ENCODE measurements around the gene TBC1D20. TPM values are rescaled to one million over a fixed set of nuclear protein-coding genes. Genes with fewer than 3 reads are reported as not detected.
A peak's percentile ranks its signal among the peaks of the same experiment; 100 is the strongest.

TBC1D20 gene
- total and polyA plus RNA-seq, 2 donors (not counting 3 experiments of a cell fraction or from before 2014, with no cell fraction given), result 34.3 to 36.1 TPM

GRCh38 chr20:458776-459175 is 3.6 kb downstream of the TBC1D20 start:
- H4K20me1 ChIP-seq (replicated peaks; ENCODE audit: control insufficient read depth, extremely low read depth, insufficient read depth, low read length), result peaks cover 3% of the 10 kb centered on the region
- peak overlapping the region; percentile 27 for H3K4me2 ChIP-seq (ENCODE audit: insufficient read depth, low read length)
- DNase-seq (ENCODE audit: low read depth, low spot score), result no peak

More at GRCh38 chr20:458776-459175, 3.6 kb downstream of the TBC1D20 start:
- dilution Hi-C loops (cut with MboI; ENCODE audit: extremely low pct_ligation_motif_present, low sequenced_read_pairs), result no loop called here
- ChIA-PET CTCF (interaction anchor here (1.1 to 2.8 kb wide), 4 partner anchors 11 to 27 kb away, joined by 4 to 7 read pairs (median 6); no protein-coding TSS in a partner anchor), POLR2A (no interaction called here)
- peaks cover 66% of the 10 kb centered on the region for H3K79me2 ChIP-seq (ENCODE audit: control insufficient read depth, insufficient read depth, low read length)
- H3K36me3 ChIP-seq (ENCODE audit: control insufficient read depth in 2 of 2, extremely low read depth in 1 of 2, insufficient read depth in 2 of 2, low read length in 2 of 2), result no peaks in the 10 kb centered on the region
- no peak overlapping the region for H3K4me3 ChIP-seq (replicated peaks in 1 of 3; ENCODE audit: insufficient read depth in 1 of 3, low read depth in 1 of 3, low read length in 3 of 3)
- H3K27ac ChIP-seq (ENCODE audit: insufficient read depth, low read depth, low read length), result no peak overlapping the region
- peak; percentile 48 for FAIRE-seq
- intact Hi-C loops (cut with micrococcal nuclease), result no loop called here
- no peaks in the 10 kb centered on the region for H3K27me3 ChIP-seq (ENCODE audit: control insufficient read depth in 2 of 2, insufficient read depth in 2 of 2, low read length in 2 of 2)
- H3K9ac ChIP-seq (replicated peaks; ENCODE audit: extremely low read depth, insufficient read depth, low read length), result no peak overlapping the region
- H2AFZ ChIP-seq (ENCODE audit: low read depth, low read length), result no peak overlapping the region
- no TSS peak for BruUV-seq (replicated peaks)
- H3K9me3 ChIP-seq (replicated peaks; ENCODE audit: control insufficient read depth, insufficient read depth, low read length), result no peaks in the 10 kb centered on the region
- H3K4me1 ChIP-seq (ENCODE audit: control insufficient read depth, extremely low read depth, insufficient read depth, low read length), result peaks cover 28% of the 10 kb centered on the region
- no peaks in the 10 kb centered on the region for H3K9me1 ChIP-seq (replicated peaks; ENCODE audit: control insufficient read depth, extremely low read depth, insufficient read depth, low read length)
- TF ChIP-seq MYC (IDR thresholded peaks at IDR 0.05; ENCODE audit: low read depth, low read length) (no peak), POLR2A (IDR thresholded peaks at IDR 0.05; ENCODE audit: low read depth, low read length) (no peak), FOS (IDR thresholded peaks at IDR 0.05; ENCODE audit: borderline replicate concordance, insufficient read depth, low read length) (no peak), GATA2 (IDR thresholded peaks at IDR 0.05; ENCODE audit: insufficient read depth, insufficient read length, low read depth, low read length) (no peak), EZH2 (IDR thresholded peaks at IDR 0.05; ENCODE audit: borderline replicate concordance, low read depth, low read length, severe bottlenecking) (no peak), MAX (IDR thresholded peaks at IDR 0.05; ENCODE audit: insufficient read depth, insufficient read length) (no peak), JUN (IDR thresholded peaks at IDR 0.05; ENCODE audit: borderline replicate concordance, insufficient read depth, insufficient read length, low read depth) (no peak), POLR2AphosphoS5 (IDR thresholded peaks at IDR 0.05; ENCODE audit: insufficient read depth, low read depth, low read length) (no peak), CTCF (IDR thresholded peaks at IDR 0.05; ENCODE audit: extremely low read depth in 1 of 2, insufficient read depth in 1 of 2, low read depth in 1 of 2, low read length in 2 of 2) (no peak)
